ENCODE measurements around the gene AMPH.

Gene AMPH

DNA sequence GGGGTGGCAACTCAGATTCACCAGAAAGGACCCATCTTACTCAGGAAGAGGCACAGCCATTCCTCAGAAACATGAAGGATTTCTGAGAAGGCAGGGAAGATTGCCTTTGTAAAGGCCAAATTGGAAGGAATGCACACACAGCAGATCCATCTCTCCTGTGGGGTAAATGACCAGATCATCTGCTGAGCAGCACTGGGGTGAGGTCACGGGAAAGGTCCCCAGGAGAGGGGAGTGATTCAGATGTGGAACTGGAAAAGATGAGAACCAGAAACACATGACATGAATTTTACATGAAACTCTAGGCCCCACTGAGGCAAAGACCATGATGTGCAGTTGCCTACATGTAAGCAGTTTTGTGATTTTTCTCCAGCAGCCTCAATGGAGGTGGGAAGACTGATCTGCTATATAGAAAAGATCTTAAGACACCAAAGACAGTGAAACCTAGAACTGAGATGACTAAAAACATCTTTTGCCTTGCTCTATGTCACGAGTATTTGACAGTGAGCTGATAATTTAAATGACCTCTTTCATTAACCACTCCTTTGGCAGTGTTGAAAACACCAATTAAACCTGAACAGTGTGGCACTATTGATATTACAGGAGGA lies 91.6 kb downstream of the AMPH start:
- DNase-seq, result no peak

DNA sequence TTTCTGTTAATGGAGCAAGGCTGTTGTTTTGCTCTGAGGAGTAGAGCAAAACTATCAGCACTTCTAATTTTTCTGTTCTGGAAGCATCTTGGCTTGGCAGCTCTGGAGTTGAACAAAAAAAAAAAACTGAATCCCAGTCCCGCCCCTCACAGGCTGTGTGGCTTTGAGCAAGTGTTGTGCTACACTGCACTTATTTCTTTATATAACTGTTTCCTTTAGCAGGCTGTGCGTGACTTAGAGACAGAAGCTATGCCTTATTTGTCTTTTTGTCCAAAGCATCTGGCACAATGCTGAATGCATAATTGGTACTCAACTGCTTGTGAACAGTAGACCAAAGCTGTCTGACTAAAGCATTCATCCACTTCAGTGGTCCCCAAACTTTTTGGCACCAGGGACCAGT lies 96.1 kb downstream of the AMPH start:
- no peak for DNase-seq

DNA sequence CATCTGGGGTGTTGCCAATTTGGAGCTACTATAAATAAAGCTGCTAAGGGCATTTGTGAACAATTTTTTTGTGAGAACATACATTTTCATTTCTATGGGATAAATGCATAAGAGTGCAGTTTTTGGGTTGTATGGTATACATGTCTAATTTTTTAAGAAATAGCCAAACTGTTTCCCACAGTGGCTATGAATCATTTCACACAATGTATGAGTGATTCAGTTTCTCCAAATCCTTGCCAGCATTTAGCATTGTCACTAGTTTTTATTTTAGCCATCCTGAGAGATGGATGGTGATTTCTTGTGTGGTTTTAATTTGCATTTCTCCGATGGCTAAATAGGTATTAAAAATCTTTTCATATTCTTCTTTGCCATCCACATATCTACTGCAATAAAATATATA lies 105.3 kb downstream of the AMPH start:
- DNase-seq, result no peak

DNA sequence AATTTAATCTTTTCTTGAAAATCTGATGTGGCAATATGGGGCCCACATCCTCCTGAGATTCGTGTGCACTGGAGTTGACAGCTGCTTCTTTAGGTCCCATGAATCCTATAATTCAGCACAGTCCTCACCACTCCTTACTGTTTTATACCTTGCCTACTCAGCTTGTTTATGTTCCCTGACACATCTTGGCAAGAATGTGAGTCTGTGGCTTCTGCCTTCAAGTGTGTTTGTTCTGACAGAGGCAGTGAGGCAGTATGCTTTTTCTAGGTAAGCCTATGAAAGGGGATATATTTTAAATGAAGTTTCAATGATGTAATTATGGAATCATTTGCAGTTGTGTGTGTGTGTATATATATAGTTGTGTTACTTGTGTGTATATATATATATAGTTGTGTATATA lies 106.4 kb downstream of the AMPH start:
- DNase-seq, result no peak

DNA sequence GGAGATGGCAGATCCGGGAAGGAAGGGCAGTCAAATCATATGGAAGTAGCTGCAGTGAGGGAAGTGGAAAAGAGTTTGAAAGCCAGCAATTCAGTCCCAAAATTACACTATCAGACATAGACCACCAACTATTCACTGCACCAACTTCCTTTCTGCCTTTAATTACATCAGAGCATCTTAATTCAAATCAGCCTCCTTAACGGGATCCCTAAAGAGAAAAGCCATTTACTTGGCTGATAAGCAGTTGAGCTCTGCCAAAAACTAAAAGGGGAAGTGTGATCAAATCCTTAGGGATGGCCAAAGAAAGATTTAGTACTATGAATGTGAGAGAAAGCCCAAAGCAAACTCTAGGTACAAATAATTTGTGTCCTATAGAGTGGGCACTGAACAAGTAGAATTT lies 110.4 kb downstream of the AMPH start:
- DNase-seq, result no peak

DNA sequence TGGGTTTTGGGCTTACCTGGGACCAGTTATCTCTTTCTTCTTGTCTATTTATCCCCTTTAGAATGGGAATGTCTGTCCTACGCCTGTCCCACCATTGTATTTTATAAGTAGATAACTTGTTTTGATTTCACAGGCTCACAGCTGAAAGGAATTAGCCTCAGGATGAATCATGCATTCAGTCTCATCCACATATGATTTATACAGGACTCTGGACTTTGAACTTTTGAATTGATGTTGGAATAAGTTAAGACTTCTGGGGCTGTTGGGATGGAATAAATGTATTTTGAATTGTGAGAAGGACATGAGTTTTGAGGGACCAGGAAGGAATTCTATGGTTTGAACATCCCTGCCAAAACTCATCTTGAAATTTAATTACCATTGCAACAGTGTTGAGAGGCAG lies 112.6 kb downstream of the AMPH start:
- no peak for DNase-seq

DNA sequence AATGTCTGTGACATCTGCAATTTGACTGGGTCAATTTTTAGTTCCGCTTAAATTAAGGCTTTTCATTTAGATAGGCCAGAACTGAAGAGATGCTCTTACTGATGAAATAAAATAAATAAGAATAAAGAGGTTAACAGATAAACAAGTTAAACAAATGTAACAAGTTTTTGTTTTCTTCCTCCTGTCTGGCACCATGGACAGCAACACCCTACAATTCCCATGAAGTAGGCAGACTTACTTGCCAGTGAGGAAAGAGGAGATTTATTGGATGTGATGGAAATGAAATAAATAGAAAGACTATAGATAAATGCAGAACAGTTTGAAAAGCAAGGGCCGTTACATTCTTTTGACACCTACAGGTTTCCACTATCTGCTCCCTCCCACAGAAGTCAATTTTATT lies 118.5 kb downstream of the AMPH start:
- DNase-seq, result no peak

DNA sequence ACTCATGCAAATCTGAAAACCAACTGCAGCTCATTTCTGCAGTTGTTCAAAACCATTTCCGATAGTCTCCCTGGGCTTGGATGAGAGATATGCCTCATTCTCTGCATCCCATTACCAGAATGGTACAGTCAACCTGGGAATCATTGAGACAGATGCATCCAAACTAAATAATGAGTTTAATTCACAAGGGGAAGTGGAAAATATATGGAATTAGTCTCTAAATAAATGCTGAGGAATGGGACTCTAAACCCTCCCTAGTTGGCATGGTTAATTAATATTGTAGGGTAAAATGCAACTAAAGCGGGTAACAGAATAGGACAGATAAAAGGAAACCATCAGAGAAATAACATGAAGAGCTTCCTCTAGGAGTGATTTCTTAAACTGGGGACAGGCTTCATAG lies 118.9 kb downstream of the AMPH start:
- no peak for DNase-seq

DNA sequence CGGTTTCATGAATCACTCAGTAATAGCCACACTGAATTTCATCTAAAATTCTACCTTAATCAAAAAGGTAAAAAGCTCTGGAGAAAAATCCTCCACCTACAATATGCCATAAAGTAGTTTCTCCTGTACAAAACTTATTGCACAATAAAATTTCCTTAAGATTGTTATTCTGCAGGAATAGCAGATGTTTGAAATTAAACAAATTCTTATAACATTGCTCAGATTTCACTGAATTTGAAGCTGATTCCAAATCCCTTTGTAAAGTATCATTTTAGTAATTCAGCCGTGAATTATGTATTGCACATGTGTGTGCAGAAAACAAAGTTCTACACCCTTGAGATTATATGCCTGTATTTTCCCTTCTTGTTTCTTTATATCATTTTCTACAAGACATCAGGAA lies 123.8 kb downstream of the AMPH start:
- DNase-seq, result no peak

DNA sequence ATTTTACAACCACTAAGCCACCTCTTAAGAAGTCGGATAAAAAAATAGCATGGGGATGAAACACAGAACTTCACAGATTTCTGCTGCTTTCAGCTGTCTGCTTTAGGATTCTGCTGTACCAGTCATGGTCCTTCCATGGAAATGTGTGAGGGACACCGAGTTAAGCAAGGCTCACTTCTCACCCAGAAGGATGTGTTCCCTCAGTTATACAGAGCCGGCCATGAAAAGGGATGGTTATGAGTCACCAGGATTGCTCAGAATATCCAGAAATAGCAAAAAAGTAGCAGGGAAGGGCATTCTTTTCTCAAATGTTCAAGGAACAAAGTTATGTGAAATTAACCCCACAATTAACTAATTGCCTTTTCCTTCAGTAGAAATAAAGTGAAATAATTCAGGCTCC lies 124.4 kb downstream of the AMPH start:
- DNase-seq, result no peak

DNA sequence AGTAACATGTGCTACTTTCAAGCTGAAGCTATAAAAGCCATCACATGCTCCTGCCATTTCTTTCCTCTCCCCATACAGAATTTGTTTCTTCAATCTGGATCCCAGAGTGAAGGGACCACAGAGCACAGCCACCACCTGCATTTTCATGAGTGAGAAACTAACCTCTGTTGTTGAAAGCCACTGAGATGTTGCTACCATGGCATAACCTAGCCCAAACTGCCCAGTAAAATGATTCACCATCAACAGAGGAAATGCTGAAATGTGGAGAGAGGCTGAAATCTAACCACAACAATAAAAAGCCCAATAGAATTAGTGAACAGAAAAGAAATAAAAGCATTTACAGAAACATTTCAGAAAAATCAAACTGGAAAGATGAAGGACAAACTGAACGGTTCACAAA lies 125.2 kb downstream of the AMPH start:
- no peak for DNase-seq

DNA sequence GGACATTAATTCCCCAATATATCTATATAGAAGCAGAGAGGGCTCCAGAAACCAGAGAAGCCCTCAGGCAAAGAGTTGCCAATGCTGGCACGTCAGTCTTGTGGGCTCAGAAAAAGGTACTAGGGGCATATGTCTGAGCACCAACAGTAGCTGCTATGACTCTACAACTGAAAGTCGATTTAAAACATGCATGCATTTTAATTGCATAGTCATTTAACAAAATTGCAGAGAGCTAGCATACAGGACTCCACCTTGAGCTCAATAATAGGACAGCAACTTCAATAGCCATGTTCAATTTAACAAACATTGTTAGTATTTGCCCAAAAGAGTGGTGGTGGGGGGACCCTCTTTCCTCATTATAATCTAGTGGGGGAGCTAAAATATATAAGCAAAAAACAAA lies 126.5 kb downstream of the AMPH start:
- DNase-seq, result no peak

DNA sequence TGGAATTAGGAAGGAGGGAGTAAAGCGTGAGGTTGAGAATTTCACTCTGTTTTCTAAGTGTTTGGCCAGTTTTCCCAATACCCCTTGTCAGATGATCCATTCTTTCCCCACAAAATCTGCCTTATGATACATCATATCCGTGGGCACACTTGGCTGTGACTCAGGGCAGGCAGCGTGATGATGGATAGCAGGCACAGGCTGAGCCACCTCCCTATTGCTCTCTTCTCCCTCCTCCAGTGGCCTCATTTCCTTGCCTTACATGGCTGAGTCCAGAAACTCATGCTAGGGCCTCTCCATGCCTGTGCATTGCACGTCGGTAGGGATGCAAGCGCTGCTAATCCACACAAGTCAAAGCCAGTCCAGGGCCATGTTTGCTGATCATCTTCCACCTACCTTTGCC lies 128.3 kb downstream of the AMPH start:
- no peak for DNase-seq

DNA sequence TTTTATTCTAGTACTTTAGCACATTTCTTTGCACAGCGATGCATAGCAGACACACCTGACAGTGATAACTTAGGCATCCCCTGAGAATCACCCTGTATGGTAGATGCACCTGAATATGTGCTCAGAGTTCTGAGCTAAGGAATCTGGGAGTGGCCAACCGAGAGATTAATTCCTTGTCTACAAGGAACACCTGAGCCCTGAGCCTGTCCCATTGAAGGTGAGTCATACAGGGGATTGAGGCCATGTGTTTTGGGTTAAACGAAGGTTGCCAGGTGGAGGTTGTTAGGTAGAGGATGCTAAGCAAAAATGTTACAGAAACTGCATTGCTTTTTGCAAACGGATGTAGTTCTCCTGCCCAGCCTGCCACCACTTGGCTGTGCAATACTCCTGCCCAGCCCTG lies 128.9 kb downstream of the AMPH start:
- no peak for DNase-seq

DNA sequence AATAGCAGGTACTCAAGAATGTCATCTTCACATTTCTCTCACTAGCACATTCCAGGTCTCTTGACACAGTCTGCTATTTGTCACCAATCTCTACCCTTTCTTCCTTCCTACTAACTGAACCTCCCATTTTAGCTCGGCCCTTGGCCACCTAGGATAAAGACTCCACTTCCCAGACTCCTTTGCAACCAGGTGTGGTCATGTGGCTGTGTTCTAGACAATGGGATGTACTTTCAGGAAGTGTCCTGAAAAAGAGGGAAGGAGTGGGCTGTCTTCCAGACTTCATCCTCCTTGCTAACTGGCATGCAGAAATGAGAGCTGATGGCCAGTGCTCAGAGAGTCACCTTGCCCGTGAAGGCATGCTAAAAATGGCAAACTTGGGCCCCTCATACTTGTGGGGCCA lies 139.2 kb downstream of the AMPH start:
- no peak for DNase-seq

DNA sequence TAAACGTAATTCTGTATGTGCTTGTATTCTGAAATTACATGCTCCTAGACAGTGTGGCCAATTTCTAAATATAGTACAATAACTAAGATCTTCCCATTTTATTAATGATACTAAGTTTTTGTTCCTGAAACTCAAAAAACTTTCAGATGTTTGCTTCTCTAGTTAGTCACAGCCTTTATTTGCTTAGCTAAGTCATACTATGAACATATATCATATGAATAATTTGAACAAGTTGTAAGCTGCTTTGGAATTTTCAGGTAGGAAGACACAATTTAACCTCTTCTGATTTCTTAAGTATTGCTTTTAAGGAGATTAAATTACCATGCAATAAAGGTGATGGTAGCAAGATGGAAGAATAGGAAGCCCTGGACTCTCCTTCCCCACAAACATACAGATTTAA lies 148.7 kb downstream of the AMPH start:
- no peak for DNase-seq

DNA sequence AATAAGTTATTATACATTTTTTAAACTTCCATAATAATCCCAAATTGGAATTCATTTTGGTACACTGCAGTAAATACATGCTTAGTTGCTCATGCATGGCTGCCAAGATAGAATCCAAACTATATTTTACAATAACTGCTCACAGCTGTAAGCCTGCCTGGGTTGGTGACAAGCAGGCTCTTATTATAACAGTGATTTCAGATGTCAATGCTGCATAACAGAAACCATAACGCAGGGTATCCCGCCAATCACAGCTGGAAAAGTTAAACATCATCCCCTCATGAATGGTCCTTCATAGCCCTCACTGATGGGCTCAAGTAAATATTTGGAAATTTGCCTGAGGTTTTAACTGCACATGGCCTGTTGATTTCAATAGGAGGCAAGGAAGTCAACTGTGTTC lies 149.8 kb downstream of the AMPH start:
- no peak for DNase-seq

DNA sequence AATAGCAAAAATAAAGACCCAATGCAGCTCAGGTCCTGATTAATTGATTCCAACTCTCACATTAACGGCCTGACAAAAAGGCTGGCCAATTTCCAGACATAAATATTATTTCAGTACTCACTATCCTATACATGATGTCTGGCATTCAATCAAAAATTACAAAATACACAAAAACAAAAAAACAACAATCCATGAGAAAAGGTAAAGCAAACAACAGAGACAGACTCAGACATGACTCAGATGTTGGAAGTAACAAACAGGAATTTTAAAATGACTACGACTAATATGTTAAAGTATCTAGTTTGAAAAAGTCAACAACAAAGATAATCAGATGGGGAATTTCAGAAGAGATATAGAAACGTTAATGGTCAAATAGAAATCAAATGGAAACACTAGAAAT lies 152.8 kb downstream of the AMPH start:
- no peak for DNase-seq

DNA sequence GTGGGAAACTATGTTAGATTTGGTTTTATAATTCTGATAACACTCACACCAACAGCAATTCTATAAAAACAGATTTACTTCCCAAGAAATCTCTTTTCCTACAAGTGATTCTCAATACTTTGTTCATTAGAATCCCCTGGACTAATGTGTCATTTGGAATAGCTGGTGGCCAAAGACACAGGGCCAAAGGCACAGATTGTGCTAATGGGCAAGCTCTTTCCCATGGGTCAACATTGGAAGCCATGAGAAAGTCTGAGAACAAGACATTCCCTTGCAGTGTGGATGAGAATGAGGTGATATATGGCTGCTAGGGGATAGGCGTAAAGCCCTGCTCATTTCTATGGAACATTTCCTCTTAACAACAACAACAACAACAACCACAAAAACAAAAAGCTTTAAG lies 153.8 kb downstream of the AMPH start:
- DNase-seq, result no peak

DNA sequence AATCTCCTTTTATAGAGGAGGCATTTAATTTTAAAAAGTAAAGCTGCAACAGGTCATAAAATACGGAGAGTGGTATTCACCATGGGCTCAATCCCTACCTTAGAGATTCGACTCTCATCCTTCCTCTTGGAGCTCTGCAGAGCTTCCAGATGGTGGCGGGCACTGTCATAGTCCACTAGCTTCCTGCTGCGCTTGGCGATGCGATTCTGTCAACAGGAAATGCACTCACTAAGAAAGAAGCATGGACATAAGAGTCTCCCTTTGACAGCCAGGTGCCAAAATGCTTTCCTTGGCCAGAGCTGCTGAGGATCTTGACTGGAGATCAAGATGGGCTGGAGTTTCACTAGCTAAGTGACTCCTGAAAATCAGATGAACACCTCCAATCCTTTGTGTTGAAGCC lies 154.4 kb downstream of the AMPH start:
- DNase-seq, result no peak

DNA sequence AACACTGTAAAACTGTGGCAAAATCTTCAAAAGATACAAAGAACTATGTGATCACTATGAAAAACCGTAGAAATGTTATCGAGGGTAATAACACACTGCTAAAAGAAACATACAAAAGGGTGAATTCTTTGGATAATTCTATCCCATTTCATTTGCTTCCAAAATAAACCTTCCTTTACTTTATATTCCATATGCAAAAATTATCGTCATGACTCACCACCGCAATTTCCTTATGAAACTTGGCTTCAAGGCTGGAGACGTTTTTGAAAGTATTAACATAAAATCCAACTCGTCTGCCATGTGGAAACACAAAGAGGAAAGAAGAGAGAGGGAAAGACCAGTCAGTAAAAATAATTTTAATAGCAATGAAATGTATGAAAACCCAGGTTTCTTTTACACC lies 165.2 kb downstream of the AMPH start:
- DNase-seq, result no peak

DNA sequence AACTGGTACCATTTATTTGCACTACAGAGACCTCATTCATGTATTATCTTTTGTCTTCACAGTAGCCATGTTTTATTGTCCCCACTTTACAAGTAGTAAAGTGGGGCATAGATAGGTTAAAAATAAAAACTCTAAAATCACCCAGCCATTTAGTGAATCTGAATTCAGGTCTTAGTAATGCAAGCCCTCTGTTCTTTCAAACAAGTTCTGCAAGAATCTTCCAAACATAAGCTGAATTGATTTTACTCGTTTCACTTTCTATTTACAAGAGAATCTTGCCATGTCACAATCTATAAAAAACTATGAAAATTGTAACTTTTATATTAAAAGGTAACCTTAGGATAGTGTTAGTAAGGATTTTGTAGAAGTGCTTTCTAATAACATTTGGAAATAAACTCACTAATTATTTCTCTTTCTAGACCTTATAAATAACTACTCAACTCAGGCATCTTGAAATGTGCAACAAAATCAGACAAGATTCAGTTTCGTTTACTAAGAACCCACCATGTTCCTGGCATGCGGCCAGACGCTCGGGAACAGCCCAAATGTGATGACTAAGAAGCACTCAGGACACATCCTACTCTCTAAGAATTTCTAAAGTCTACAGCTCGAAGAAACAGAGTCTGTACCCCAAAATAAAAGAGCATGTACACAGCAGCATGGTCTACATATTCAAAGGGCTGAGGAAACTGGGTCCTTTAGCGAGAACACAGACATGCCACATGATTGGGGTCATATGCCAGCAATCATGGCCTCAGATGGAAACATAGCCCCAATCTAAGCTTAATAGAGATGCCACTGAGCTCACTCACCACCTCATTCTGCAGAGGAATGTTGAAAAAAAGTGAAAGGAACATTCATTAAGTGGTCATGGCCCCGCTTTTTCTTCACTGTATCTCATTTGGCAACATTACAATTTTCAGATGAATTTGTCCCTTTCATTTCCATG lies 167.6 kb downstream of the AMPH start:
- peak; percentile 17 for DNase-seq

DNA sequence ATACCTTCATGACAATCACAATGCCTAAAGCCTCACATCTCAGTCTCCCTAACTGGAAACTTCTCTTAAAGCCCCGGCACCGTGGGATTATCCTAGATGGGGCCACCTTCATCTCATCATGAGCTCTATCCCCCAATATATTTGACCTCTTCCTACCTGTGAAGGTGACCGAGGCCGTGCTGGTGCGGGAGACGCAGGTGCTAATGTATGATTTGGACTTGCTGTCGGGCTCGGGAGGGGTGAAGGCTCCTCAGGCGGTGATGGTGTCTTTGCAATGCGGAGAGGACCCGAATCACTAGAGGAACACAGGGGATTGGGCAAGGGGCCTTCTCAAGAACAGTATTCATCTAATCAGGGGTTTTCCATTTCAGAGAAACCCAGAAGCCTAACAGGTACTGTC lies 168.4 kb downstream of the AMPH start:
- no peak for DNase-seq

DNA sequence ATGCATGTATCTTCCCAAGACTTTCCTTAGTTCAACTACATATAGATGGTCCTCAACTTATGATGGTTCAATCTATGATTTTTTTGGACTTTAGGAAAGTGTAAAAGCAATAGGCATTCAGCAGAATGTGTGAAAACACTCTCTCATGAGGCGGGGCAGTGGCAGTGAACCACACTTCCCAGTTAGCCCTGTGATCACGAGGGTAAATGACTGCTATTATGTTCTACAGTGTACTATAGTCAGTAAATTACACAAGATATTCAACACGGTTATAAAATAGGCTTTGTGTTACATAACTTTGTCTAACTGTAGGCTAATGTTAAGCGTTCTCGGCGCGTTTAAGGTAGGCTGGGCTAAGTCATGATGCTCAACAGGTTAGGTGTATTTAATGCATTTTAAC lies 169.3 kb downstream of the AMPH start:
- DNase-seq, result no peak

DNA sequence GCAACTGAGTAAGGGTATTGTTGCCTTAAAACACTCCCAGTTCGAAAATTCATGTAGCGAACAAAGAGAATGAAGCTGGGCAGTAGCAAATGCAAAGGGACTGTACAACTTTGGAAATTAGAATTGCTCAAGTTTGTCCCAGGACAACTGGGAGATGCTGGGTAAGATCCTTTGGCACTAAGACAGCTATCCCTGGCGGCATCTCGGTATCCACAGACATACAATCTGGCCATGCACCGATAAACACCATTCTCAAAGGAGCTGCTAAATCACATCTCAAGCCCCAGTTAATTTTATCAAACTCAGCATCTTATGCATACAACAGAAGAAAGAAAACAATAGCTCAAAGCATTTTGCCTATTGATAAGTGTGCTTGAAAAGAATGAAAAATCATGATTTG lies 177.3 kb downstream of the AMPH start:
- DNase-seq, result no peak
